ENCODE results near the gene KMT5B.

The KMT5B gene

GRCh38 chr11:68107689-68108088, 105.4 kb downstream of the KMT5B start:
- Histone ChIP-seq H3F3A (ENCODE audit: low read depth) (no peaks in the 10 kb centered on the region; the same call in 1 of the 2 replicates), H3K79me2 (ENCODE audit: insufficient read depth, low read length) (peaks cover 96% of the 10 kb centered on the region), H3K9me3 (ENCODE audit: insufficient read depth, low read depth, low read length) (no peaks in the 10 kb centered on the region), H4K20me1 (ENCODE audit: insufficient read depth, low read length, poor library complexity, severe bottlenecking) (peaks cover 38% of the 10 kb centered on the region), H3K9me2 (replicated peaks; ENCODE audit: low read depth, low read length) (no peaks in the 10 kb centered on the region), H3K4me3 (ENCODE audit: low read length, poor library complexity, severe bottlenecking) (no peak overlapping the region), H3K9ac (ENCODE audit: low read depth, low read length, poor library complexity, severe bottlenecking) (no peak overlapping the region), H3K4me2 (ENCODE audit: low read depth, low read length, poor library complexity, severe bottlenecking) (no peak overlapping the region), H3K27me3 (ENCODE audit: insufficient read depth, low read length, poor library complexity, severe bottlenecking) (no peaks in the 10 kb centered on the region), H3K4me1 (ENCODE audit: insufficient read depth, low read length, poor library complexity, severe bottlenecking) (no peaks in the 10 kb centered on the region), H2AFZ (ENCODE audit: low read length) (no peak overlapping the region), H3K36me3 (ENCODE audit: insufficient read depth, low read length) (peaks cover 5% of the 10 kb centered on the region; the same call in 1 of the 2 replicates)
- TF ChIP-seq EZH2phosphoT487 (IDR thresholded peaks at IDR 0.05; ENCODE audit: borderline replicate concordance) = no peak
- TF ChIP-seq CTCF (conservative IDR thresholded peaks at IDR 0.05; ENCODE audit: low read length) = no peak

- no peaks in the 10 kb centered on the region for H3K27me3 ChIP-seq (ENCODE audit: insufficient read depth, low read length, poor library complexity, severe bottlenecking)
- H3K4me3 ChIP-seq (ENCODE audit: low read length, poor library complexity, severe bottlenecking) = no peak overlapping the region
- no peaks in the 10 kb centered on the region; the same call in 1 of the 2 replicates for H3F3A ChIP-seq (ENCODE audit: low read depth)
- H3K9me2 ChIP-seq (replicated peaks; ENCODE audit: low read depth, low read length) = no peaks in the 10 kb centered on the region
- TF ChIP-seq EZH2phosphoT487 (IDR thresholded peaks at IDR 0.05; ENCODE audit: borderline replicate concordance) (no peak), CTCF (conservative IDR thresholded peaks at IDR 0.05; ENCODE audit: low read length) (no peak)
- H3K79me2 ChIP-seq (ENCODE audit: insufficient read depth, low read length) = peaks cover 96% of the 10 kb centered on the region
- no peak overlapping the region for H3K4me2 ChIP-seq (ENCODE audit: low read depth, low read length, poor library complexity, severe bottlenecking)
- no peak overlapping the region for H2AFZ ChIP-seq (ENCODE audit: low read length)
- H3K9me3 ChIP-seq (ENCODE audit: insufficient read depth, low read depth, low read length) = no peaks in the 10 kb centered on the region
- no peaks in the 10 kb centered on the region for H3K4me1 ChIP-seq (ENCODE audit: insufficient read depth, low read length, poor library complexity, severe bottlenecking)
- no peak overlapping the region for H3K9ac ChIP-seq (ENCODE audit: low read depth, low read length, poor library complexity, severe bottlenecking)
- H4K20me1 ChIP-seq (ENCODE audit: insufficient read depth, low read length, poor library complexity, severe bottlenecking) = peaks cover 39% of the 10 kb centered on the region
- peaks cover 5% of the 10 kb centered on the region; the same call in 1 of the 2 replicates for H3K36me3 ChIP-seq (ENCODE audit: insufficient read depth, low read length)
Observed at GRCh38 chr11:68106165-68106940, 106.7 kb downstream of the KMT5B start.
